CD4-positive, alpha-beta memory T cell (primary cell): ENCODE results near the gene CENPVL2. TPM values are rescaled to one million over a fixed set of nuclear protein-coding genes. Genes with fewer than 3 reads are reported as not detected.
"Not testable (repeated sequence)": the region's sequence is repeated elsewhere in the genome, so short reads cannot be mapped to it uniquely, and the experiment has no call there.

Experiments
- CTCF ChIA-PET: fragments of 350-600 bp; sonication (Branson Sonifier 250); formaldehyde crosslinking; loops from one replicate; lab custom pipeline; 2021; ENCODE audit warnings: inconsistent platforms; ENCODE audit not compliant: partially characterized antibody; lab: Charles Lee
- POLR2A ChIA-PET: fragments of 350-600 bp; sonication (Branson Sonifier 250); formaldehyde crosslinking; loops from one replicate; lab custom pipeline; 2021; ENCODE audit not compliant: partially characterized antibody; lab: Charles Lee
- DNase-seq, 5 donors: peaks; one replicate each; pipeline versions ENCODE4 v3.0.0 to v3.0.0-alpha.2; 2020 to 2022; ENCODE audit warnings: mixed read lengths in 1 of 5
- H3K27ac ChIP-seq: one replicate; pipeline ENCODE4 v1.7.0; 2013; ENCODE audit warnings: low read depth, low read length
- H3K27me3 ChIP-seq: 2 replicates; pipeline ENCODE4 v1.7.0; 2013; ENCODE audit warnings: mild to moderate bottlenecking, low read length, moderate library complexity; ENCODE audit not compliant: insufficient read depth
- H3K36me3 ChIP-seq: 2 replicates; pipeline ENCODE4 v1.7.0; 2013; ENCODE audit warnings: mild to moderate bottlenecking, low read length, moderate library complexity; ENCODE audit not compliant: insufficient read depth
- H3K4me1 ChIP-seq: 2 replicates; pipeline ENCODE4 v1.7.0; 2013; ENCODE audit warnings: mild to moderate bottlenecking, low read length, moderate library complexity; ENCODE audit not compliant: insufficient read depth
- H3K4me3 ChIP-seq, 2 donors: one replicate each; pipeline ENCODE4 v1.7.0; 2013; ENCODE audit warnings: low read length in 2 of 2, mild to moderate bottlenecking in 1 of 2
- H3K9me3 ChIP-seq, 2 donors: one replicate each; pipeline ENCODE4 v1.7.0; 2013; ENCODE audit warnings: low read length in 2 of 2, control low read depth in 1 of 2; ENCODE audit not compliant: control insufficient read depth in 1 of 2
- H3K27ac Mint-ChIP-seq, 7 donors: one replicate each; pipeline ENCODE4 v1.8.0; 2020 to 2021; ENCODE audit warnings: mixed read lengths in 7 of 7, mild to moderate bottlenecking in 6 of 7, inconsistent platforms in 3 of 7, moderate library complexity in 3 of 7
- H3K27me3 Mint-ChIP-seq, 2 donors: one replicate each; pipeline ENCODE4 v1.8.0; 2020 to 2021; ENCODE audit warnings: mixed read lengths in 2 of 2
- H3K36me3 Mint-ChIP-seq, 2 donors: one replicate each; pipeline ENCODE4 v1.8.0; 2020 to 2021; ENCODE audit warnings: mixed read lengths in 2 of 2, inconsistent platforms in 1 of 2, mild to moderate bottlenecking in 1 of 2
- H3K4me1 Mint-ChIP-seq, 4 donors: one replicate each; pipeline ENCODE4 v1.8.0; 2020 to 2021; ENCODE audit warnings: mixed read lengths in 4 of 4, mild to moderate bottlenecking in 1 of 4
- H3K4me3 Mint-ChIP-seq, 8 donors: one replicate each; pipeline ENCODE4 v1.8.0; 2020 to 2021; ENCODE audit warnings: mixed read lengths in 8 of 8, mild to moderate bottlenecking in 7 of 8, moderate library complexity in 6 of 8, inconsistent platforms in 3 of 8
- H3K9me3 Mint-ChIP-seq, 8 donors: one replicate each; pipeline ENCODE4 v1.8.0; 2020 to 2021; ENCODE audit warnings: mixed read lengths in 8 of 8, mild to moderate bottlenecking in 5 of 8, inconsistent platforms in 3 of 8, moderate library complexity in 1 of 8
- intact Hi-C: fragments of 100-400 bp; cut with micrococcal nuclease; formaldehyde crosslinking; loops from one replicate; pipeline ENCODE4 v1.15.1; 2023
- polyA plus RNA-seq, 2 donors: library from polyadenylated mRNA; unstranded; fragments of 300-500 nt; fragmentation: Illumina TruSeq; gene quantifications; one replicate each; pipeline ENCODE4 v1.2.3, GENCODE V29; 2021
- total RNA-seq, 2 experiments: library from RNA; stranded (reverse); gene quantifications; one replicate each; pipeline ENCODE4 v1.2.3, GENCODE V29; 2021

Gene CENPVL2
- total RNA-seq (not detected), polyA plus RNA-seq (not detected)

DNA sequence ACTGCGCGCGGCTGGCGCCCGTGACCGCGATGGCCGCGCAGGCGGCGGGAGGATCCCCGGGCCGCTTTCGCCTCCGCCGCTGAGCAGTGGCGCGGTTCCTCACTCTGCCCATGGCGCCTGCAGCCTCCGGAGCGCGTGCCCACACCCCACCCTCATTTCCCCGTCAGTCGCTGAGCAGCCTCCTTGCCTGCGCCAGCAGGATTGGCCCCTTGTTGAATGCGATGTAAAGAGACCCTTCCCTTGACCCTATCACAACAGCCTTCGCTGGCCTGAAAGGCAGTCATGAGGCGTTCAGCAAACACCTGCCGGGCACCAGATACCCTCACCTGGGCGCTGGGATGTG, at the start of gene CENPVL2:
Gene CENPVL2, minus strand, starts transcription at position 112 of the 343 bp plus-strand sequence. Its CDS starts 0 bp downstream, at position 112.
- DNase-seq, H3K27me3 ChIP-seq, intact Hi-C loops, H3K4me1 Mint-ChIP-seq, H3K4me1 ChIP-seq, H3K9me3 Mint-ChIP-seq, H3K4me3 ChIP-seq, H3K36me3 ChIP-seq, H3K27ac ChIP-seq, H3K9me3 ChIP-seq, H3K36me3 Mint-ChIP-seq, H3K27me3 Mint-ChIP-seq, CTCF ChIA-PET, H3K4me3 Mint-ChIP-seq, H3K27ac Mint-ChIP-seq, POLR2A ChIA-PET: not testable (repeated sequence)

GRCh38 chrX:51728202-51728601, 45.6 kb upstream of the CENPVL2 start:
- Histone ChIP-seq H3K4me3 (no peak overlapping the region), H3K36me3 (no peaks in the 10 kb centered on the region), H3K9me3 (no peaks in the 10 kb centered on the region), H3K27ac (no peak overlapping the region), H3K27me3 (no peaks in the 10 kb centered on the region), H3K4me1 (no peaks in the 10 kb centered on the region)
- Mint-ChIP-seq H3K36me3 (no peaks in the 10 kb centered on the region), H3K4me1 (no peaks in the 10 kb centered on the region), H3K9me3 (no peaks in the 10 kb centered on the region), H3K27me3 (peaks cover 0 to 9% of the 10 kb centered on the region in 2 donors), H3K27ac (no peak overlapping the region), H3K4me3 (no peak overlapping the region)
- CTCF ChIA-PET = no interaction called here
- POLR2A ChIA-PET = no interaction called here
- DNase-seq = no peak
- intact Hi-C loops = no loop called here

DNA sequence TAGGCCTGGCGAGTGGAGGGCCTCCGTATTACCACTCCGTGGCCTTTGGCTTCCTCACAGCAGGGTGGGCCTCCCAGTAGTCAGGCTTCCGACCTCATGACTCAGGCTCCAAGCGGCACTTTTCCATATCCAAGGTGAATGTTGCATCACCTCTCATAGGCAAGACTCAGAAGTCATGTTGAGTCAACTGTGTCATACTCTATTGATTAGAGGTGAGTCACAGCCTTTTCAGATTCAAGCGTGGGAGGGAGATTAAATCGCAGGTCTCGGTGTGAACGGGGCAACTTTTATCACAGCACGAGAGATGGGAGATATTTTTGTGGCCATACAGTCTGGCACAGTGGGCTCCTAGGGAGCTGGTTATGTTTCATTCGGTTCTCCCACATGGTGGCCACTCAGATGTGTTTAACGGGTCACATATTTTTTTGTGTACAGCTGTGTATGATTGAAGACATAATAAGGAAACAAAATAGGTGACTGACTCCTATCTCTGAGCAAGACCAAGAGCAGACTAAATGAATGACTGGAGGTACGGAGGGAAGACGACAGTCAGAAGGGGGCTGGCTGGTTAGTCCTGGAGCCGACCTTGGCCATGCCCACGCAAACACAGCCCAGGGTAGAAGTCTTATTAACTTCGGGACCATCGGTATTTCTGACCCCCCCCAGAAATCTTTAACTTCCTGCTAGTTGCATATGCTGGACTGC, 30.5 kb upstream of the CENPVL2 start:
- H3K27ac ChIP-seq, H3K4me1 Mint-ChIP-seq, H3K9me3 ChIP-seq, H3K36me3 Mint-ChIP-seq, H3K36me3 ChIP-seq, H3K9me3 Mint-ChIP-seq, H3K27ac Mint-ChIP-seq, H3K27me3 ChIP-seq, H3K27me3 Mint-ChIP-seq, H3K4me3 ChIP-seq, intact Hi-C loops, H3K4me1 ChIP-seq, CTCF ChIA-PET, H3K4me3 Mint-ChIP-seq, DNase-seq, POLR2A ChIA-PET: not testable (repeated sequence)

- H3K4me1 Mint-ChIP-seq, intact Hi-C loops, H3K9me3 ChIP-seq, H3K27ac Mint-ChIP-seq, POLR2A ChIA-PET, DNase-seq, H3K27me3 Mint-ChIP-seq, H3K36me3 Mint-ChIP-seq, CTCF ChIA-PET, H3K9me3 Mint-ChIP-seq, H3K4me1 ChIP-seq, H3K27ac ChIP-seq, H3K4me3 ChIP-seq, H3K36me3 ChIP-seq, H3K27me3 ChIP-seq, H3K4me3 Mint-ChIP-seq: not testable (repeated sequence)
Observed at GRCh38 chrX:51710277-51711164, 27.9 kb upstream of the CENPVL2 start, which contains the start of gene CENPVL1. Gene CENPVL1, plus strand, starts transcription at chrX:51710512. Its CDS starts 0 bp downstream, at chrX:51710512.

GRCh38 chrX:51697397-51697796, 14.8 kb upstream of the CENPVL2 start:
- no peak overlapping the region for H3K4me3 ChIP-seq
- H3K27me3 Mint-ChIP-seq = peaks cover 0 to 14% of the 10 kb centered on the region in 2 donors
- no peaks in the 10 kb centered on the region for H3K4me1 Mint-ChIP-seq
- no peaks in the 10 kb centered on the region for H3K4me1 ChIP-seq
- no peaks in the 10 kb centered on the region for H3K36me3 ChIP-seq
- no peak for DNase-seq
- H3K9me3 ChIP-seq = no peaks in the 10 kb centered on the region
- no peaks in the 10 kb centered on the region for H3K36me3 Mint-ChIP-seq
- intact Hi-C loops = no loop called here
- POLR2A ChIA-PET = no interaction called here
- H3K27ac Mint-ChIP-seq = no peak overlapping the region
- no peaks in the 10 kb centered on the region for H3K27me3 ChIP-seq
- H3K27ac ChIP-seq = no peak overlapping the region
- no peaks in the 10 kb centered on the region for H3K9me3 Mint-ChIP-seq
- no peak overlapping the region for H3K4me3 Mint-ChIP-seq
- CTCF ChIA-PET = no interaction called here

GRCh38 chrX:51694254-51694653, 11.6 kb upstream of the CENPVL2 start:
- Mint-ChIP-seq H3K27ac (no peak overlapping the region), H3K4me3 (no peak overlapping the region), H3K27me3 (peaks cover 0 to 10% of the 10 kb centered on the region in 2 donors), H3K4me1 (no peaks in the 10 kb centered on the region), H3K36me3 (no peaks in the 10 kb centered on the region), H3K9me3 (no peaks in the 10 kb centered on the region)
- no peak overlapping the region for H3K27ac ChIP-seq
- POLR2A ChIA-PET = no interaction called here
- H3K36me3 ChIP-seq = no peaks in the 10 kb centered on the region
- no peaks in the 10 kb centered on the region for H3K27me3 ChIP-seq
- no peaks in the 10 kb centered on the region for H3K9me3 ChIP-seq
- intact Hi-C loops = no loop called here
- CTCF ChIA-PET = no interaction called here
- no peak overlapping the region for H3K4me3 ChIP-seq
- DNase-seq = no peak
- H3K4me1 ChIP-seq = no peaks in the 10 kb centered on the region

- H3K4me1 ChIP-seq, H3K9me3 ChIP-seq, H3K4me3 ChIP-seq, POLR2A ChIA-PET, H3K36me3 ChIP-seq, H3K27ac ChIP-seq, intact Hi-C loops, DNase-seq, H3K4me3 Mint-ChIP-seq, CTCF ChIA-PET, H3K9me3 Mint-ChIP-seq, H3K27me3 ChIP-seq, H3K4me1 Mint-ChIP-seq, H3K27ac Mint-ChIP-seq, H3K27me3 Mint-ChIP-seq, H3K36me3 Mint-ChIP-seq: not testable (repeated sequence)
Observed at GRCh38 chrX:51681808-51682719, 567 bp downstream of the CENPVL2 start.
